Lower lobe of right lung (tissue), 2 donors: ENCODE measurements around the gene UAP1L1. TPM values are rescaled to one million over a fixed set of nuclear protein-coding genes. Genes with fewer than 3 reads are reported as not detected.

Experiments
- ATAC-seq, 2 donors: fragments of 200-7000 bp; cut with Tn5 transposase; one replicate each; pipeline ENCODE4 v1.9.1; 2020 to 2022; ENCODE audit warnings: mild to moderate bottlenecking in 2 of 2, moderate library complexity in 2 of 2
- DNase-seq: peaks from one replicate; pipeline ENCODE4 v3.0.0-alpha.2; 2020
- H3K27ac ChIP-seq: fragments of 200-600 bp; one replicate; pipeline ENCODE4 v1.8.0; 2022
- H3K27me3 ChIP-seq: fragments of 200-600 bp; one replicate; pipeline ENCODE4 v1.8.0; 2022; ENCODE audit warnings: low read depth
- H3K36me3 ChIP-seq: fragments of 200-600 bp; one replicate; pipeline ENCODE4 v1.8.0; 2022; ENCODE audit warnings: mild to moderate bottlenecking
- H3K4me1 ChIP-seq: fragments of 200-600 bp; one replicate; pipeline ENCODE4 v1.8.0; 2022
- H3K4me3 ChIP-seq: fragments of 200-600 bp; one replicate; pipeline ENCODE4 v1.8.0; 2022; ENCODE audit warnings: mild to moderate bottlenecking
- H3K9me3 ChIP-seq: fragments of 200-600 bp; one replicate; pipeline ENCODE4 v1.8.0; 2022
- CTCF ChIP-seq: fragments of 200-600 bp; IDR thresholded peaks from one replicate; pipeline ENCODE4 v1.8.0; 2022; ENCODE audit warnings: antibody characterized with exemption, mild to moderate bottlenecking
- intact Hi-C: fragments of 100-400 bp; cut with DNase I; formaldehyde crosslinking; loops from one replicate; pipeline ENCODE4 v1.11.0; 2022
- total RNA-seq: library from RNA; stranded (reverse); fragmentation: NEBNext Ultra II Directional; extraction: Animal tissue kit (Norgen Biotek cat#: 25700); gene quantifications from one replicate; pipeline ENCODE4 v1.2.1, GENCODE V29; 2021
- donor health status: DM: no; HTN: yes; CAD: no; lungs with severe emphysema.

The UAP1L1 gene
- total RNA-seq, 1 donor from 2014 or later: 29.7 TPM

GRCh38 chr9:137071282-137071681, 6.0 kb upstream of the UAP1L1 start:
- H3K9me3 ChIP-seq: no peaks in the 10 kb centered on the region
- peaks cover 12% of the 10 kb centered on the region for H3K4me1 ChIP-seq
- peaks cover 14% of the 10 kb centered on the region for H3K27me3 ChIP-seq
- no peaks in the 10 kb centered on the region for H3K36me3 ChIP-seq
- no peak for TF ChIP-seq CTCF
- ATAC-seq (no peak), DNase-seq (peak; percentile 37)
- peak overlapping the region; percentile 49 for H3K4me3 ChIP-seq
- H3K27ac ChIP-seq: peak overlapping the region; percentile 69
- intact Hi-C loops: no loop called here

GRCh38 chr9:137073992-137074399, 3.3 kb upstream of the UAP1L1 start:
- ATAC-seq (no peak), DNase-seq (no peak)
- Histone ChIP-seq H3K27me3 (peaks cover 8% of the 10 kb centered on the region), H3K9me3 (no peaks in the 10 kb centered on the region), H3K4me3 (no peak overlapping the region), H3K27ac (no peak overlapping the region), H3K36me3 (peaks cover 6% of the 10 kb centered on the region), H3K4me1 (peaks cover 27% of the 10 kb centered on the region)
- no peak for TF ChIP-seq CTCF
- intact Hi-C loops: no loop called here

GRCh38 chr9:137074657-137075274, 2.6 kb upstream of the UAP1L1 start:
- TF ChIP-seq CTCF: no peak
- no peaks in the 10 kb centered on the region for H3K9me3 ChIP-seq
- peaks cover 14% of the 10 kb centered on the region for H3K36me3 ChIP-seq
- intact Hi-C loops: no loop called here
- peaks cover under 1% of the 10 kb centered on the region for H3K27me3 ChIP-seq
- ATAC-seq: no peak
- DNase-seq: no peak
- no peak overlapping the region for H3K27ac ChIP-seq
- peaks cover 23% of the 10 kb centered on the region for H3K4me1 ChIP-seq
- no peak overlapping the region for H3K4me3 ChIP-seq

- no peak for ATAC-seq
- H3K27ac ChIP-seq: no peak overlapping the region
- no peak overlapping the region for H3K4me3 ChIP-seq
- intact Hi-C loops: no loop called here
- TF ChIP-seq CTCF: no peak
- H3K4me1 ChIP-seq: peaks cover 23% of the 10 kb centered on the region
- no peak for DNase-seq
- H3K36me3 ChIP-seq: peaks cover 19% of the 10 kb centered on the region
- no peaks in the 10 kb centered on the region for H3K9me3 ChIP-seq
- H3K27me3 ChIP-seq: no peaks in the 10 kb centered on the region
These were observed 2.0 kb upstream of the UAP1L1 start for GRCh38 chr9:137075275-137075775.

- no peaks in the 10 kb centered on the region for H3K9me3 ChIP-seq
- intact Hi-C loops: no loop called here
- H3K4me1 ChIP-seq: peaks cover 15% of the 10 kb centered on the region
- peak overlapping the region; percentile 76 for H3K4me3 ChIP-seq
- peaks cover 32% of the 10 kb centered on the region for H3K36me3 ChIP-seq
- no peaks in the 10 kb centered on the region for H3K27me3 ChIP-seq
- peak overlapping the region; percentile 78 for H3K27ac ChIP-seq
- peak in 1 of 2 donors; percentile 13 for ATAC-seq
- DNase-seq: peak; percentile 53
- TF ChIP-seq CTCF: no peak
These were observed 694 bp upstream of the UAP1L1 start for GRCh38 chr9:137076636-137077009.
